GM12878 (cell line): ENCODE data around the gene CHST8.

Experiments
- NBN ChIP-seq: fragments of 450-650 bp; IDR thresholded peaks from 2 replicates; pipeline ENCODE4 v1.6.1; 2016
- NRF1 ChIP-seq: conservative IDR thresholded peaks from 2 replicates; pipeline ENCODE4 v1.6.1; 2011; ENCODE audit warnings: mild to moderate bottlenecking, low read depth, low read length, improper control_type of control experiment
- REST ChIP-seq: IDR thresholded peaks from 2 replicates; pipeline ENCODE4 v1.6.1; 2012; ENCODE audit warnings: mild to moderate bottlenecking, low read depth, low read length
- TF ChIP-seq, protein P1 (sequence below), 3 experiments: IDR thresholded peaks in 2 of 3; conservative IDR thresholded peaks in 1 of 3; 2 replicates each; pipeline ENCODE4 v1.5.1; 2011; ENCODE audit warnings: low read depth in 3 of 3, low read length in 3 of 3, mild to moderate bottlenecking in 3 of 3, control low read depth in 2 of 3, moderate library complexity in 2 of 3, inconsistent platforms in 1 of 3, mixed read lengths in 1 of 3; ENCODE audit not compliant: control insufficient read depth in 2 of 3, insufficient read depth in 1 of 3; ENCODE audit errors: extremely low read depth in 1 of 3

DNA sequence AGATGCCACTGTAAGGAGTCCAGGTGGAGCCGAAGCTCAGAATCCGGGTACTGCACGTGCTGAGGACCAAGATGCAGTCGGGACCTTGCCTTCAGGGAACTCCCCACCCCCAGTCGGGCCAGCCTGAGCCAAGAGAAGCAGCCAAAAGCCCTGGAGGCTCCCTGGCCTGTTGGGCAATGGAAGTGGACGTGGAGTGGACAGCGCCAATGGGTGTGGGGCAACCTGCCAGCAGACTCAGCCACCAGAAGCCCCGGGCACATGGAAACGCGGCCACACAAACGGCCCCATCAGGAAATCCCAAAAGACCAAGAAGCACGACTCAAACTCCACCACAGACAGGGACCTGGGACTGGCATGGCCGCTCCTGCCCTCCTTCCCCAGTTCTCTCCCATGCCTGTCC lies 144.9 kb downstream of the CHST8 start:
- TF ChIP-seq REST (no peak), NRF1 (no peak), NBN (no peak)
- TF ChIP-seq, protein P1, sequence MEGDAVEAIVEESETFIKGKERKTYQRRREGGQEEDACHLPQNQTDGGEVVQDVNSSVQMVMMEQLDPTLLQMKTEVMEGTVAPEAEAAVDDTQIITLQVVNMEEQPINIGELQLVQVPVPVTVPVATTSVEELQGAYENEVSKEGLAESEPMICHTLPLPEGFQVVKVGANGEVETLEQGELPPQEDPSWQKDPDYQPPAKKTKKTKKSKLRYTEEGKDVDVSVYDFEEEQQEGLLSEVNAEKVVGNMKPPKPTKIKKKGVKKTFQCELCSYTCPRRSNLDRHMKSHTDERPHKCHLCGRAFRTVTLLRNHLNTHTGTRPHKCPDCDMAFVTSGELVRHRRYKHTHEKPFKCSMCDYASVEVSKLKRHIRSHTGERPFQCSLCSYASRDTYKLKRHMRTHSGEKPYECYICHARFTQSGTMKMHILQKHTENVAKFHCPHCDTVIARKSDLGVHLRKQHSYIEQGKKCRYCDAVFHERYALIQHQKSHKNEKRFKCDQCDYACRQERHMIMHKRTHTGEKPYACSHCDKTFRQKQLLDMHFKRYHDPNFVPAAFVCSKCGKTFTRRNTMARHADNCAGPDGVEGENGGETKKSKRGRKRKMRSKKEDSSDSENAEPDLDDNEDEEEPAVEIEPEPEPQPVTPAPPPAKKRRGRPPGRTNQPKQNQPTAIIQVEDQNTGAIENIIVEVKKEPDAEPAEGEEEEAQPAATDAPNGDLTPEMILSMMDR (IDR thresholded peaks at IDR 0.05 in 2 of 3, conservative IDR thresholded peaks at IDR 0.05 in 1 of 3; ENCODE audit: control insufficient read depth in 2 of 3, extremely low read depth in 1 of 3, insufficient read depth in 1 of 3, low read depth in 3 of 3, low read length in 3 of 3): no peak
